ENCODE results near the gene KCNQ1.

KCNQ1 gene

GRCh38 chr11:2535673-2536439 lies 91.0 kb downstream of the KCNQ1 start:
- no peak for DNase-seq (ENCODE audit: low read depth)

- DNase-seq (ENCODE audit: low read depth): no peak
These were observed 91.7 kb downstream of the KCNQ1 start for GRCh38 chr11:2536440-2536989.

DNA sequence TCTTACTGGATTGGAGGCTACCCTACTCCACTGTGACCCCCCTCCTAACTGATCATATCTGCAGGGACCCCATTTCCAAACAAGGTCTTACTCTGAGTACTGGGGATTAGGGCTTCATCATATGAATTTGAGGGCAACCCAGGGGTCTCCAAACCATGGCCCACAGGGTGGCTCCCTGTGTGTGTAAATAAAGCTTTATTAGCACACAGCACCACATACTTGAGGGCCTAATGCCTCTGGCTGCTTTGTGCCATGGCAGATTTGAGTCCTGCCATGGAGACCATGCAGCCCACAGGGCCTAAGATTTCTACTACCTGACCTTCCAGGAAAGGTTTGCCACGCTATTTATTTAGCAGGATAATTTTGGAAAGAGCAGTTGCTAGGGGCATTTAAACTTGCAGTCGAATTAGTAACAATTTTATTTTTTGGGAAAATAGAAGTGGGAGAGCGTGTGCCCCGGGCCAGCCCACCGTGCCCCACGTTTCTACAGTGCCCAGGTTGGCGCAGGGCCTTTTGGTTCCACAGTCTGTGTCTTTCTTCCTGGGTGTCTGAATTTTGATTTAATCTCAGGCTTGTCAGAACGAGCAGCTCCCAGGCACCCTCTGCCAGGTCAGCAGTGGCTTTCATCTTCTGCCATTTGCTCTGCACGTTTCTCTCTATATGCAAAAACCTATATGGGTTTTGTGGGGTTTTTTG lies 92.3 kb downstream of the KCNQ1 start:
- DNase-seq (ENCODE audit: low read depth): no peak

DNA sequence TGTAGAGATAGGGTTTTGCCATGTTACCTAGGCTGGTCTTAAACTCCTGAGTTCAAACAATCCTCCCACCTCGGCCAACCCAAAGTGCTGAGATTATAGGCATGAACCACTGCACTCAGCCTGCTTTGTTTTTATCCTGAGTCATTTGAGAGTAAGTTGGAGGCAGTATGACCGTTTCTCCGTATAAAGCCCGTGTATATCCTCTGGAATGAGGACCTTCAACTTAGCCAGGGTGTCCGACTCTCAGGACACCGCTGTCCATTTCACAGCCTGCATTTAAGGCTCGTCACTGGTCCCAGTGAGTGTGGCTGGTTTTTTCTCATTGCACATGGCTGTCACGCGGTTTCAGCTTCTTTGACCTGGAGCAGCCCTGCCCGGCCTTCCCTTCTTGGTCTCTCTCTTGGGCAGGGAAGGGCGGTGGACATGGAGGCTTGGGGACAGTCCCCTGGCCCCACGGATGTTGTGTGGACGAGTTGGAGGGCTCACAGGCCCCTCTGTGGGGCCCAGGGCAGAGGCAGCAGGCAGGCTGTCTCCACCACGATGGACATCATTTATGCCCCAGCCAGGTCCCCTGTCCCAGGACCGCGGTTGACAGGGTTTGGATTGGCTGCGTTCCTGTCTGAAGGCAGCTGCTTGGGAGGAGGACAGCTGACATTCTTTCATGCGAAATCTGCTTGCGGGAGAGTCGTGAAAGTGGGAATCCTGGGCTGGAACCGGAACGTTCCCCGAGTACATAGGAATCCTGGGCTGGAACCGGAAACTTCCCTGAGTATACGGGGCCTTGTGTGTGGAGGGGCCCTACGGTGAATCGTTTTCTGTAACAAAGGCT lies 93.3 kb downstream of the KCNQ1 start:
- DNase-seq (ENCODE audit: low read depth): no peak

DNA sequence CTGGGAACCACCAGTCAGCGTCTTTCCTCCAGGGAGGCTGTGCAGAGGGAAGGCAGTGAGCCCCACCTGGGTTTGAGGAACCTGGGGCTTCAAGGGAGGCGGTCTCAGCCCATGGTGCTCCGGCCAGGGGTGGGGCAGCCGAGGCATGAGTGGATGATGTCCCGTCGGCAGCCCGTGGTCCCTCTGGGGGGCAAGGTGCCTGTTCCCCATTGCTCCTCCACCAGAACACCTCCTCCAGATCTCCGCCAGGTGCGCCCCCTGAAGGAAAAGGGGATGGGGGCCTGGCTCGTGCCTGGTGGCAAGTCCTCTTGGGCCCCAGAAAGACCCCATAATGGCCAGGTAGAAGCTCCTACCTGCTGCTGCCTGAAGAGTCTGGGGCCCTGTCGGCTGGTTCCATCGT lies 94.1 kb downstream of the KCNQ1 start:
- no peak for DNase-seq (ENCODE audit: low read depth)

- no peak for DNase-seq (ENCODE audit: low read depth)
These were observed 94.8 kb downstream of the KCNQ1 start for GRCh38 chr11:2539371-2540222.

- DNase-seq (ENCODE audit: low read depth): no peak
These were observed 95.6 kb downstream of the KCNQ1 start for GRCh38 chr11:2540223-2540991.

GRCh38 chr11:2540992-2541680 lies 96.3 kb downstream of the KCNQ1 start:
- no peak for DNase-seq (ENCODE audit: low read depth)

- DNase-seq (ENCODE audit: low read depth): no peak
These were observed 97.1 kb downstream of the KCNQ1 start for GRCh38 chr11:2541881-2542361.

DNA sequence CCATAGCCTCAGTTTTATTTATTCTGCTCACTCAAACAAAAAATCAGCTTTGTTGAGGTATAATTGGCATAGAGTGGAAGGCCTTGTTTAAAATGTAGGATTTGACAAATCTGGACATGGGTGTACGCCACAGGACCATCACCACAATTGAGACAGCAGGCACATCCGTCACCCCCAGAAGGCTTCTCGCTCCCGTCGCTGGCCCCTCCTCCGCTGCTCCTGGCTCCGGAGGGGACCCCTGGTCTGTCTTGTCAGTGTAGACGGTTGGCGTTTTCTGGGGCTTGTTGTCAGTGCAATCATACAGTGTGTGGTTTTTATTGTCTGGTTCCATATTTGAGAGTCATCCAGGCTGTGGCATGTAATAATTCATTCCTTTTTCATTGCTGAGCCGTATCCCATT lies 97.6 kb downstream of the KCNQ1 start:
- no peak for DNase-seq (ENCODE audit: low read depth)

GRCh38 chr11:2547806-2548205 lies 103.0 kb downstream of the KCNQ1 start:
- no peak for DNase-seq (ENCODE audit: low read depth)

DNA sequence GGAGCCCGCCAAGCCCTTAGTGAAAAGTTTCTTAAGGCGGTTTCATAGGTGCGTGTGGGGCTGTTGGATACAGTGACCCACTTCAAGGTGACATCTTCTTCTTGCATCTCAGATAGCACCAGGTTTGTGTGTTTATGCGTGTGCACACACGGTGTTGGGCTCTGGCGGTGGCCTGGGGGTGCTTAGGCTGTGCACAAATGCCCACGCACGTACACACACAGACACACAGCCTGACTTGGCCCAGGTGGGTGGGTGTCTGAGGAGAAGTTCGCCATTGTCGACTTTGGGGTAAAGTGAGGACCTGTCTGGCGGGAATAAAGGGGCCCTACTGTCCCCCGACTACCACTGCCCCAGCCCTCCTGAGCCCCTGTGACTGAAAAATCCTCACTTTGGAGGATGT lies 103.8 kb downstream of the KCNQ1 start:
- DNase-seq (ENCODE audit: low read depth): no peak

DNA sequence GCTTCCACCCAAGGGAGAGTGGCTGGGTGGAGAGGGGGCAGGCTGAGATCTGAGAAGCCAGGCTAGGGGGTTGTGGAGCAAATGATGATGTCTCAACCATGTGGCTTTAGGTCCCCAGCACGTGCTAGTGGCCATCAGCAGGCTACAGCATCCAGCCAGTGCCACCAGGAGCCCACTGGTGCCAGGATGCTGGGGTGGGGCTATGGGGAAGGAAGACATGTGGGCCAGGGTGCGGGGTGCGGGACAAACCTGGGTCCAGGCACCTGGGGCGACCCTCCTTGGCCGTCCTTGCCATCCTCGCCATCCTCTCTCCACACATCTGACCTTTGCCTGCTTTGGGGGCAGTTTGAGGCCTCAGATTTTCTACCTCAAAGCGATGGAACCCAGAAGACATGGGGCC lies 104.3 kb downstream of the KCNQ1 start:
- DNase-seq (ENCODE audit: low read depth): no peak

GRCh38 chr11:2549491-2549875 lies 104.7 kb downstream of the KCNQ1 start:
- no peak for DNase-seq (ENCODE audit: low read depth)

DNA sequence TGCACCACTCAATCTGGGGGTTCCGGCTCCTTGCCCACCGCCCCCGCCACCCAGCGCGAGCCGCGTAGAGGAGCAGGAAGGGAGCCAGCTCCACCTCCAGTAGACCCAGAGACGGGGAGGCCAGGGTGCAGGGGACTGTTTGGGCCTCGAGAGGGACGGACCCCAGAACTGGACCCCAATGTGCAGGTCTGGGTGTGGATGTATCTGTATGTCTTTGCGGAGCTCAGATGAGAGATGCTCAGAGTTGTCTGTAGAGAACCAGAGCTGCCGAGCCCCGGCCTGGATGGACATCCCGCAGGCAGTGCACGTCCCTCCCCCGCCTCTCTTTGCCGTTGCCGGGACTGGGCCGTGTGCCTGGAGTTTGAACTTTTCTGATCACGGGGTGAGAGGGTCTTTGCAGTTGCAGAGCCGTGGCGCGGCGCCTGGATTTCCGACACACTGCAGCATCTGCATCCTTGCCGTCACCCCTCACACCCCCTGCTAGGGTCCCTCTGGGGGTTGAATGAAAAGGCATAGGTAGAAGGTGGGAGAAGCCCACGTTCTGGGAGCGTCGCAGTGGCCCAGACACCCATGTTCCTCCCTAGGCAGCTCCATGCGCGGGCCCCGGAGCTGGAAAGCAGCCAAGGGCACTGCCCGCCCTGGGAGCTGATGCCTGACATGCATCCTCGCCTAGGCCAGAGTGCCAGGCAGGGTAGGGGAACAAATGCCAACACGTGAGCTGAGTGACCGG lies 105.2 kb downstream of the KCNQ1 start:
- DNase-seq (ENCODE audit: low read depth): no peak

DNA sequence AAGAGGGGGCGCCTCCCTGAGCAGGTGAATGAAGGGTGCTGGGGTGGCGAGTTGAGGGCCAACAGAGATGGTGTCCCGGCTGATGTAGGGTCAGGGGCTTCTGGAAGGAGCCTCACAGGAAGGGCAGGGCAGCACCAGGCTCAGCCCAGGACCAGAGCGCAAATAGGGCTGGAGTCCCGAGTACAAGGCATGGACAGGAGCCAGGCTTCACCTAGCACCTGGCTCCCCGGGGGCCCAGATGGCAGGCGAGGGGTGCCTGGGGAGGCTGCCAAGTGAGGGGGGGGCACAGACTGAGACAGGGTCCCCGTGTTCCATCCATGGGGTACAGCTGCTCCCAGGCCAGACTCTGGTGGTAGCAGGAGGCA lies 105.8 kb downstream of the KCNQ1 start:
- DNase-seq (ENCODE audit: low read depth): no peak

DNA sequence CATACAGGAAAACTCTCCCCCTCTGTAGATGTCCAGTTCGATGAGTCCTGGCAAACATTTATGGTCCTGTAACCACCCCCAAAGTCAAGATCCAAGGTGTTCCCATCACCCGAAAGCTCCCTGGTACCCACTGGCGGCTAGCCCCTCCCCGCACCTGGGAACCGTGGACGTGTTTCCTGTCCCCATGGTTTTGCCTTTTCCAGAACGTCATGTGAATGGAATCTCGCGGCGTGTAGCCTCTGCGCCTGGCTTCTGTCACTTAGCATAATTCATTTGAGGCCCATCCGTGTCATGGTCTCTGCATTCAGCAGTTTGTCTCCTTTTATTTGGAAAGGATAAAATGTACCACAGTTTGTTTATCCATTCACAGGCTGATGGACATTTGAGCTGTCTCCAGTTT lies 106.3 kb downstream of the KCNQ1 start:
- no peak for DNase-seq (ENCODE audit: low read depth)

GRCh38 chr11:2552210-2552609 lies 107.4 kb downstream of the KCNQ1 start:
- no peak for DNase-seq (ENCODE audit: low read depth)

- no peak for DNase-seq (ENCODE audit: low read depth)
These were observed 108.4 kb downstream of the KCNQ1 start for GRCh38 chr11:2553198-2553597.
